WERI-Rb-1 (cell line): ENCODE measurements around the gene RAB4A.

Source experiments
- DNase-seq: peaks from one replicate; pipeline ENCODE4 v3.0.0-alpha.2; 2020
- H3K27ac ChIP-seq: fragments of 250-450 bp; sonication (Bioruptor Pico); 2 replicates; pipeline ENCODE4 v1.5.1; 2020; ENCODE audit warnings: mild to moderate bottlenecking, moderate library complexity
- H3K27me3 ChIP-seq: fragments of 250-450 bp; sonication (Bioruptor Pico); 2 replicates; pipeline ENCODE4 v1.5.1; 2021; ENCODE audit warnings: mild to moderate bottlenecking, low read depth, moderate library complexity; ENCODE audit not compliant: insufficient read depth, severe bottlenecking
- H3K36me3 ChIP-seq: fragments of 250-450 bp; sonication (Bioruptor Pico); 2 replicates; pipeline ENCODE4 v1.5.1; 2020; ENCODE audit warnings: mild to moderate bottlenecking, moderate library complexity
- H3K4me3 ChIP-seq: 2 replicates; pipeline ENCODE4 v1.5.1; 2011; ENCODE audit warnings: low read depth, mild to moderate bottlenecking, control low read depth, low read length
- H3K9me3 ChIP-seq: fragments of 250-450 bp; sonication (Bioruptor Pico); 2 replicates; pipeline ENCODE4 v1.5.1; 2021; ENCODE audit warnings: mild to moderate bottlenecking, moderate library complexity; ENCODE audit not compliant: severe bottlenecking
- TF ChIP-seq, protein P1 (sequence below): IDR thresholded peaks from 2 replicates; pipeline ENCODE4 v1.5.1; 2011; ENCODE audit warnings: low read depth, mild to moderate bottlenecking, control low read depth, inconsistent platforms, low read length

The RAB4A gene

DNA sequence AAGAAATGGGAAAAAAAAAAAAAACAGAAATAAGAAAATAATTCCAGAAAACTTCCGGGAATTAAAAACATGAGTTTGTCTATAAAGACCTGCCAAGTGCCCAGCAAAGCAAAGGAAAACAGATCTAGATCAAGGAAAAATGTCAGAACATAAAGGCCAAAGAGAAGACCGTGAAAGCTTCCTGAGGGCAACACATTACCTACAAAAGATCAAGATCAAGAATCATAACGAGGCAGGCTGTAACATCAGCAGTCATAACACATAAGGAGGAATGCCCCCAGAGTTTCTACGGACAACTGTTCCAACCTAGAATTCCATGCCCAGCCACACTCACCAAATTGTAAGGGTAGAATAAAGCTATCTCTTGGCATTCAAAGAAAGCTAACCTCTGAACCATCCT lies 68.2 kb downstream of the RAB4A start:
- TF ChIP-seq, protein P1, sequence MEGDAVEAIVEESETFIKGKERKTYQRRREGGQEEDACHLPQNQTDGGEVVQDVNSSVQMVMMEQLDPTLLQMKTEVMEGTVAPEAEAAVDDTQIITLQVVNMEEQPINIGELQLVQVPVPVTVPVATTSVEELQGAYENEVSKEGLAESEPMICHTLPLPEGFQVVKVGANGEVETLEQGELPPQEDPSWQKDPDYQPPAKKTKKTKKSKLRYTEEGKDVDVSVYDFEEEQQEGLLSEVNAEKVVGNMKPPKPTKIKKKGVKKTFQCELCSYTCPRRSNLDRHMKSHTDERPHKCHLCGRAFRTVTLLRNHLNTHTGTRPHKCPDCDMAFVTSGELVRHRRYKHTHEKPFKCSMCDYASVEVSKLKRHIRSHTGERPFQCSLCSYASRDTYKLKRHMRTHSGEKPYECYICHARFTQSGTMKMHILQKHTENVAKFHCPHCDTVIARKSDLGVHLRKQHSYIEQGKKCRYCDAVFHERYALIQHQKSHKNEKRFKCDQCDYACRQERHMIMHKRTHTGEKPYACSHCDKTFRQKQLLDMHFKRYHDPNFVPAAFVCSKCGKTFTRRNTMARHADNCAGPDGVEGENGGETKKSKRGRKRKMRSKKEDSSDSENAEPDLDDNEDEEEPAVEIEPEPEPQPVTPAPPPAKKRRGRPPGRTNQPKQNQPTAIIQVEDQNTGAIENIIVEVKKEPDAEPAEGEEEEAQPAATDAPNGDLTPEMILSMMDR: no peak
- no peak overlapping the region for H3K27ac ChIP-seq
- DNase-seq: no peak

DNA sequence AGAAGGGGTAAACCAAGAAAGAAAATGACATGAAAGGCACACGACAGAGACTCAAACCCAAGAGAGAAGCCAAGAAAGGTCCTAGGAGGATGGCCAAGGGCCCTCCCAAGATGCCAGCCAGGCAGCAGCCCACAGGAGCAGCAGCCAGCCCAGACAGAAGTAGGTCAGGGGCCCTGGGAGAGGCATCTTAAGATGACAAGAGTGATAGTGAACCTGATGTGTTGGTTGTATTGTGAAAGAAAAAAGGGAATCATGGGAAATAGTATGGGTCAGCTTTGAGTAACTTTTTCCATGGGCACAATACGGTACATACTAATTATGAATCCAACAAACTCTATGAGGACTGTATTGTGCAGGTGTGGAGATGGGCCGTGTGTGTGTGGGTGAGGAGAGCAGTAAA lies 68.6 kb downstream of the RAB4A start:
- TF ChIP-seq, protein P1: no peak
- no peak for DNase-seq
- H3K9me3 ChIP-seq: no peaks in the 10 kb centered on the region
- no peaks in the 10 kb centered on the region for H3K36me3 ChIP-seq
- H3K27me3 ChIP-seq: no peaks in the 10 kb centered on the region
- H3K4me3 ChIP-seq: no peak overlapping the region
- H3K27ac ChIP-seq: no peak overlapping the region

More for the DNA sequence above, 68.2 kb downstream of the RAB4A start:
- Histone ChIP-seq H3K27me3 (no peaks in the 10 kb centered on the region), H3K36me3 (no peaks in the 10 kb centered on the region), H3K9me3 (no peaks in the 10 kb centered on the region), H3K4me3 (no peak overlapping the region)

DNA sequence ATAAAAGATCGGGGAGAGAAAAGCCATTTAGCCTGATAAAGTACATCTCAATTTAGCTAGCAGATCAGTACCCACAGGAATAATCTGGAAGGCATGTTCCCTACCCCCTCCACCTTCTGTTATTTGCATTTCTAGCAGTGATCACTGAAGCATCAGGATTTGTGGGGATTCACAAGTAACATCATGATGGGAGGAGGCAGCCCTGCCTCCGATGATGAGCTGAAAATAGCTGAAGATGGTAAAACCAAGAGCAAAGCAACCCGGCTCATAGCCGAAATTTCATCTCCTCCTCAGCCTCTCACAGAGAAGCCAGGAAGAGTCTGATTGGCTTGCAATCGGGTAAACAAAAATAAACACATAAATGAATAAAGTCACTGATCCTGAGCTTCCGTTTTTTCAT lies 69.6 kb downstream of the RAB4A start:
- TF ChIP-seq, protein P1: no peak
- DNase-seq: no peak

DNA sequence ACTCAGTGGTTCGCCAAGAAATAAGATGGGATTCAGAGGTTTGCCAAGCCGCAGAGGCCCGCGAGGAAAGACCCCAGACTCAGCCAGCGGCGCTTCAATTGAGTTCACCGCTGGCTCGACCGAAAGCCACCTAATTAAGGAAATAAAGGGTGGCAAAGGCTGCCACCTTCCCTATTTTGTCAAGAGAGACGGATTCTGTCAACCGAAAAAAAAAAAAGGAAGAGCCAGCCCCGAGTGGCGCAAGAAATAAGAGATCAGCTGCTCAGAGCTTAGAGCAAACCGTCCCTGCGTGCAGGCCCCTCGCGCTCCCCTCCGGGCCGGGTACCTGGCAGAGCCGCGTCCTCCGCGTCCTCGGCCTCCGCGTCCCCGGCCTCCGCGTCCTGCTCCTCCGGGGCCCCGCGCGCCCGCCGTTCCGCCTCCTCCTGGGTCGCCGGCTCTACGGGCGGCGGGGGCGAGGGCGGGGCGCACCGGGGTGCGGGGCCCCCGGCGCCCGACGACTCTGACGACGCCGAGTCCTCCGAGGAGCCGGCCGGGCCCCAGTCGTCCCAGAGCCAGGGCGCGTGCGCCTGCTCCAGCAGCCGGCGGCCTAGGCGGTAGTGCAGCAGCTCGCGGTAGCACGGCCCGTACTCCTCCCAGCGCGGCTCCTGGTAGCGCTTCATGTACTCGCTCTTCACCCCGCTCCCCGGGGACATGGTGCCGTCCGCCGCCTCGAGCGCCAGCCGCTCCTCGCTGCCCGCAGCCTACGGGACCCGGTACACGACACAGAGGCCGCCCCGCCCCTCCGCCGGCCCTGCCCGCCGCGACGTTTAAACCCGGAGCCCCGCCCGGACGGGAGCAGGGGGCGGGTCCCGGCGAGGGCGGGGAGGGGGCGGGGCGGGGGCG lies 71.1 kb downstream of the RAB4A start:
- DNase-seq: peak; percentile 71
- peak overlapping the region; percentile 54 for H3K27ac ChIP-seq

More for the DNA sequence above, 69.6 kb downstream of the RAB4A start:
- H3K9me3 ChIP-seq: no peaks in the 10 kb centered on the region
- H3K27ac ChIP-seq: no peak overlapping the region
- H3K4me3 ChIP-seq: no peak overlapping the region
- H3K36me3 ChIP-seq: no peaks in the 10 kb centered on the region
- no peaks in the 10 kb centered on the region for H3K27me3 ChIP-seq

DNA sequence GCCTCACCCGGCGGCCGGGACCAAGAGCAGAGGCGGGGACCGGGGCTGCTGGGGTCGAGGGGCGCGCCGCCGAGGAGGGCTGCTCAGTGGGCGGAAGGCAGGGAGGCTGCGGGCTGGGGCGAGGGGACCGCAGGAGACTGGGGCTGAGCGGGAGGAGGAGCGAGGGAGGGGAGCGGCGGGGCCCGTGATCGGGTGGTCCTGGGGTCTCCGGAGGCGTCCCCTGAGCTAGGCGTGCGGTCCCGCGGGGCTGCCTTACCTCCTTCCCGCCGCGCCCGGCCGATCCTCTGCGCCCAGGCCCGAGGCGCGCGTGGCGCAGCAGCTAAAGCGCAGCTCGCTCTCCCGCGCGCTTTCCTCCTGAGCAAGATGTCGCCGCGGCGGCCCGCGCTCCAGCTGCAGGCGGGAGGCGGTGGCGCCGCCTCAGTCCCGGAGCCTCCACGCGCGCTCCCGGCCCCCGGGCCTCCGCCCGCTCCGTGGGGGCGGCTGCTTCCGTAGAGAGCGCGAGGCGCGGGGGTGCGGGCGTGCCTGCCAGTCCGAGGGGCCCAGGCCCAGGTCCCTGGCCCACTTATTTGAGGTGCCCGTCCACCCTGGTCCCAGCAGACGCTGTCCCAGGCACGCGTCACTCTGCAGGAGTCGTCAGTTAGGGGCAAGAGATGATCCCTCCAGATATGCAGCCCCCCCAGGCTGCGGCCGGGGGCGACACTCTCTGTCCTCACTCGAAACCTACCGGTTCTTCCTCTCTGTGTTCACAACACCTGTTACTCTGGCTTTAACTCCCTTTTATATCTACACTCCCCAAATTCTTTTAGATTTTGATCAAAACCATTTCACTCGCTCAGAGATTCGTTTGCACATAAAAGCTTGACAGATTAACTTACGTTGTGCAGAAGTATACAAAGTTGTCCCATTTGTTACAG lies 72.0 kb downstream of the RAB4A start, which contains the start of gene CCSAP:
Gene CCSAP (minus strand): TSS at position 392 of the 914 bp plus-strand sequence. CDS start 582 bp downstream, outside the sequence.
- Histone ChIP-seq H3K4me3 (peak within 1 kb of the TSS; percentile 64), H3K27ac (peak within 1 kb of the TSS; percentile 88), H3K9me3 (no peaks in the 10 kb centered on the region), H3K36me3 (no peaks in the 10 kb centered on the region), H3K27me3 (no peaks in the 10 kb centered on the region)
- TF ChIP-seq, protein P1: no peak
- peak; percentile 12 for DNase-seq

More for the DNA sequence above, 71.1 kb downstream of the RAB4A start:
- Histone ChIP-seq H3K27me3 (no peaks in the 10 kb centered on the region), H3K4me3 (peak overlapping the region; percentile 64), H3K9me3 (no peaks in the 10 kb centered on the region), H3K36me3 (no peaks in the 10 kb centered on the region)
- TF ChIP-seq, protein P1: no peak
